Measurements from ENCODE around the gene ADCY7. TPM values are rescaled to one million over a fixed set of nuclear protein-coding genes. Genes with fewer than 3 reads are reported as not detected.

Gene ADCY7
- polyA plus RNA-seq, 1 experiment, result 13.2 TPM

DNA sequence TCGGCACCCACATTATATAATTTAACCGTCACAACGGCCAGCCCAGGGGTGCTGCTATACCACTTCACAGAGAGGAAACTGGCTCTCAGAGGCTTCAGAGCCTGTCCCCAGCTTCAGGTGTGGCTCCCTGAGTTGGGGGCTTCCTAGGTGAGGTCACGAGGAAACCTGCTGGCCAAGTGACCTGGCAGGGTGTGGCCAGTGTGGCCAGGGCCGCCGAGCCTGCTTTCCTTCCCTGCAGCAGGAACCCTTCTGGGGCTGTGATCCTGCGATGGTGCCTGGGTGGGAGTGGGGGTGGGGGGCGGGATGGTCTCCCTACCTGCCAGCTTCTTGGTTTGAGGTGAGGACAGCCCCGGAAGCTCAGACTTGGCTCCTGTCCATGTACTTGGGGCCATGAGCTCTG lies 39.9 kb downstream of the ADCY7 start:
- CTCF ChIA-PET, result no interaction called here
- POLR2A ChIA-PET, result no interaction called here
- Histone ChIP-seq H3K27me3 (ENCODE audit: control insufficient read depth, insufficient read depth, low read length) (no peaks in the 10 kb centered on the region), H3K36me3 (ENCODE audit: control insufficient read depth, insufficient read depth, low read length) (peaks cover 1% of the 10 kb centered on the region; the same call in 1 of the 2 replicates), H3K4me3 (ENCODE audit: low read depth, low read length) (no peak overlapping the region)
- TF ChIP-seq, protein P1, sequence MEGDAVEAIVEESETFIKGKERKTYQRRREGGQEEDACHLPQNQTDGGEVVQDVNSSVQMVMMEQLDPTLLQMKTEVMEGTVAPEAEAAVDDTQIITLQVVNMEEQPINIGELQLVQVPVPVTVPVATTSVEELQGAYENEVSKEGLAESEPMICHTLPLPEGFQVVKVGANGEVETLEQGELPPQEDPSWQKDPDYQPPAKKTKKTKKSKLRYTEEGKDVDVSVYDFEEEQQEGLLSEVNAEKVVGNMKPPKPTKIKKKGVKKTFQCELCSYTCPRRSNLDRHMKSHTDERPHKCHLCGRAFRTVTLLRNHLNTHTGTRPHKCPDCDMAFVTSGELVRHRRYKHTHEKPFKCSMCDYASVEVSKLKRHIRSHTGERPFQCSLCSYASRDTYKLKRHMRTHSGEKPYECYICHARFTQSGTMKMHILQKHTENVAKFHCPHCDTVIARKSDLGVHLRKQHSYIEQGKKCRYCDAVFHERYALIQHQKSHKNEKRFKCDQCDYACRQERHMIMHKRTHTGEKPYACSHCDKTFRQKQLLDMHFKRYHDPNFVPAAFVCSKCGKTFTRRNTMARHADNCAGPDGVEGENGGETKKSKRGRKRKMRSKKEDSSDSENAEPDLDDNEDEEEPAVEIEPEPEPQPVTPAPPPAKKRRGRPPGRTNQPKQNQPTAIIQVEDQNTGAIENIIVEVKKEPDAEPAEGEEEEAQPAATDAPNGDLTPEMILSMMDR (IDR thresholded peaks at IDR 0.05; ENCODE audit: insufficient read depth, low read depth, low read length), result no peak
- no peak for DNase-seq (ENCODE audit: low read depth)

DNA sequence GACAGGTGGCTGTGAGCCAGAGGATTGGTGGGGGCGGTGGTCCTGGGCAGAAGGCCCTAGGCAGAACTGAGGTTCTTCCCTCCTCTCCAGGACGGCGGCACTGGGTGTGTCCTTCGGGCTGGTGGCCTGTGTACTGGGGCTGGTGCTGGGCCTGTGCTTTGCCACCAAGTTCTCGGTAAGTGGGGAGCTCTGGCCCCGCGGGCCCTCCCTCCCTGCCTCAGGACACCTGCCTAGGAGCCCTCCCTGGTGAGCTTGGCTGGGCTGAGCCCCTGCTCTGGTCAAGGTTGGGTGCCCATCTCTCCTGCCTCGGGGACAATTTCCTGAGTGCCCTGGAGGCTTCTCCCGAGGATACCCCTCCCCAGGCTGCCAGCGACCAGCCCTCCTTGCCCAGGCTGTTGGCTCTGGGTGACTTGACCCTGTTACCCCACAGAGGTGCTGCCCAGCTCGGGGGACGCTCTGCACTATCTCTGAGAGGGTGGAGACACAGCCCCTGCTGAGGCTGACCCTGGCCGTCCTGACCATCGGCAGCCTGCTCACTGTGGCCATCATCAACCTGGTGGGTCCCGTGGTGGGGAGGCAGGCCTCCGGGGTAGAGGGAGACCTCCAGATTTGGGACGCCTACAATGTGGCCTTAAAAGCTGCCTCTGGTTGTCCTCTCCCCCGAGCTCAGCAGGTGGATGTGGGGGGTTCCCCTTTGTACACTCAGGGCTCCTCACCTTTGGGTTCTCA lies 42.0 kb downstream of the ADCY7 start:
- DNase-seq (ENCODE audit: low read depth), result no peak
- peaks cover 2% of the 10 kb centered on the region for H3K36me3 ChIP-seq (ENCODE audit: control insufficient read depth, insufficient read depth, low read length)
- CTCF ChIA-PET, result no interaction called here
- no peaks in the 10 kb centered on the region for H3K27me3 ChIP-seq (ENCODE audit: control insufficient read depth, insufficient read depth, low read length)
- no peak overlapping the region for H3K4me3 ChIP-seq (ENCODE audit: low read depth, low read length)
- TF ChIP-seq, protein P1 (IDR thresholded peaks at IDR 0.05; ENCODE audit: insufficient read depth, low read depth, low read length), result no peak
- POLR2A ChIA-PET, result no interaction called here

DNA sequence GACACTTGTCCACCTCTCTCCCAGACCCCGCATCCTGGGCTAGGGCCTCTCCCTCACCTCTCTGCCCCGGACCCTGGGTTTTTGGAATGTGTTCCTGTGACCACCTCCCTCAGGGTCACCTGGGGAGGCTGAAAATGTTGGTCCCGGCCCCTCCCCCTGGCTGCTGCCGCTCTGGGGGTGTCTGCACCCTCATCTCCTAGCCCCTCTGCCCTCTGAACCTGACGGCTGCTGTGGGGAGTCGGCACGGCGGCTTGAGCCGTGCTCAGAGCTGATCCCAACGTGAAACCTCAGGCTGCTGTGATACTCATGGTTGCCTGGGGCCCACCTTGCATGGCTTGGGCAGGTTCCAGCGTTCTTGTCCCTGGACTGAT lies 42.8 kb downstream of the ADCY7 start:
- peaks cover 10% of the 10 kb centered on the region for H3K36me3 ChIP-seq (ENCODE audit: control insufficient read depth, insufficient read depth, low read length)
- no peak for DNase-seq (ENCODE audit: low read depth)
- no peaks in the 10 kb centered on the region for H3K27me3 ChIP-seq (ENCODE audit: control insufficient read depth, insufficient read depth, low read length)
- TF ChIP-seq, protein P1 (IDR thresholded peaks at IDR 0.05; ENCODE audit: insufficient read depth, low read depth, low read length), result no peak
- no peak overlapping the region for H3K4me3 ChIP-seq (ENCODE audit: low read depth, low read length)
- ChIA-PET CTCF (no interaction called here), POLR2A (no interaction called here)

DNA sequence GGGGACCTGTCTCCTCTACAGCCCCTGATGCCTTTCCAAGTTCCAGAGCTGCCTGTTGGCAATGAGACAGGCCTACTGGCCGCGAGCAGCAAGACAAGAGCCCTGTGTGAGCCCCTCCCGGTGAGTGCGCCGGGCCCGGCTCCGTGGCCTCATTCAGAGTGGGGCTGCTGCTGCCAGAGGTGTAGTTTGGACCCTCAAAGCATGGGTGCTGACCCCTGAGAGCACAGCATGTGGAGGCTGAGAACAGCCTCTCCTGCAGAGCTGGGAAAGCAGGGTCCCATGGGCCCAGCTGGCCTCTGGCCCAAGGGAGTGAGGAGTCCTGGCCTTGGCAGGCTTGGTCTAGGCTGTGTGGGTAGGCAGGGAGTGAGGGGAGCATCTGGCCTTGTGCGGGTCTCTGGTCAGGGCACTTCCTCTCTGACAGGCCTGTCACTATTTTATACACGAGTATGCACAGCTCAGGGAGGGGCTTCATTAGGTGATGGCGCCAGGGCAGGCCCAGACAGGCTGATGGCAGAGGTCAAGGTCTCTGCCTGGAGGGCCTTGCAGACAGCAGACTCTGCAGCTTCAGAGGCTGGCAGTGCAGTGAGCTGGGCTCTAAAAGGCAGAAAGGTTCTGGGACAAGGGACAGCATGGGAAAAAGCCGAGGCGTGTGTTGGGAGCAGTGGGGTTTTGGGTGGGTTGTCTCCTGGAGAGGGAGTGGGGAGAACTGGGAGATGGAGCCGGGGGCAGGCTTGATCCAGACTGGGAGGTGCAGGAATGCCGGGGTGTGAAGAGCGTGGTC lies 43.4 kb downstream of the ADCY7 start:
- H3K36me3 ChIP-seq (ENCODE audit: control insufficient read depth, insufficient read depth, low read length), result peaks cover 11% of the 10 kb centered on the region
- CTCF ChIA-PET, result no interaction called here
- POLR2A ChIA-PET, result no interaction called here
- no peak for DNase-seq (ENCODE audit: low read depth)
- no peak overlapping the region for H3K4me3 ChIP-seq (ENCODE audit: low read depth, low read length)
- H3K27me3 ChIP-seq (ENCODE audit: control insufficient read depth, insufficient read depth, low read length), result no peaks in the 10 kb centered on the region
- TF ChIP-seq, protein P1 (IDR thresholded peaks at IDR 0.05; ENCODE audit: insufficient read depth, low read depth, low read length), result no peak

DNA sequence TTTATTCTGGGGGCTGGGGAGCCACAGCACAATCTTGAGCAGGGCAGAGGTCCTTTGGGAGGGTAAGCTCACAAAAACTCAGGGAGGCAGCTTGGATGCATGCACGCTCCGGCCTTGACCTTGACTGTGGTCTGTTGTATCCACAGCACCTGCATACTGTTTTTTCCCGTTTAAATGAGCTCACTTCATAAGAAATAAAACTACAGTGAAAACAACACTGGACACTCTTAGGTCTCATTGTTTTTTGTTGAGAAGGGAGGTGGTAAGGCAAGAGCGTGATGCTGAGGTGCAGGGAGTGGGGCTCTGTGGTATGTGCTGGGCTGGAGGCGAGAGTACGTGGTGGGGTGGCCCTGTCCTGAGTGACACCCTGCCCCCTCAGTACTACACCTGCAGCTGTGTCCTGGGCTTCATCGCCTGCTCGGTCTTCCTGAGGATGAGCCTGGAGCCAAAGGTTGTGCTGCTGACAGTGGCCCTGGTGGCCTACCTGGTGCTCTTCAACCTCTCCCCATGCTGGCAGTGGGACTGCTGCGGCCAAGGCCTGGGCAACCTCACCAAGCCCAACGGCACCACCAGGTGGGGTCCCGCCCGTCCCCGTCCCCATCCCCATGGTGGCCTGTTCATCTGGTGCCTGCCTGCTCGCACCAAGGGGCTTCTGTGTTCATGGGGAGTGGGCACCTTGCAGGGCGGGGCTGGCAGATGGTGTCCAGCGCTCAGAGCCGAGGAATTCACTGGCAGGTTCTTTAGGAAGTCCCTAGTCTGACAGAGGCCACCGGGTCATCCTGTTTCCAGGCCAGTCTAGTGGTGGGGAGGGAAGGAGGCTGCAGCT lies 44.2 kb downstream of the ADCY7 start:
- TF ChIP-seq, protein P1 (IDR thresholded peaks at IDR 0.05; ENCODE audit: insufficient read depth, low read depth, low read length), result no peak
- CTCF ChIA-PET, result no interaction called here
- POLR2A ChIA-PET, result no interaction called here
- H3K27me3 ChIP-seq (ENCODE audit: control insufficient read depth, insufficient read depth, low read length), result no peaks in the 10 kb centered on the region
- no peak for DNase-seq (ENCODE audit: low read depth)
- peaks cover 16% of the 10 kb centered on the region for H3K36me3 ChIP-seq (ENCODE audit: control insufficient read depth, insufficient read depth, low read length)
- no peak overlapping the region for H3K4me3 ChIP-seq (ENCODE audit: low read depth, low read length)

Data from BJ (cell line).